Measurements from ENCODE around the gene VAMP3.

GRCh38 chr1:7785108-7785507 lies 14.0 kb downstream of the VAMP3 start:
- TF ChIP-seq EZH2phosphoT487 (IDR thresholded peaks at IDR 0.05; ENCODE audit: insufficient read depth, low read depth) = no peak
- TF ChIP-seq EZH2 (IDR thresholded peaks at IDR 0.05; ENCODE audit: insufficient read depth, poor library complexity, severe bottlenecking) = no peak
